ENCODE measurements around the gene PSENEN. TPM values are rescaled to one million over a fixed set of nuclear protein-coding genes. Genes with fewer than 3 reads are reported as not detected.
"Not testable (repeated sequence)": the region's sequence is repeated elsewhere in the genome, so short reads cannot be mapped to it uniquely, and the experiment has no call there.

PSENEN gene
- total RNA-seq, 1 donor from 2014 or later: 74.2 TPM

DNA sequence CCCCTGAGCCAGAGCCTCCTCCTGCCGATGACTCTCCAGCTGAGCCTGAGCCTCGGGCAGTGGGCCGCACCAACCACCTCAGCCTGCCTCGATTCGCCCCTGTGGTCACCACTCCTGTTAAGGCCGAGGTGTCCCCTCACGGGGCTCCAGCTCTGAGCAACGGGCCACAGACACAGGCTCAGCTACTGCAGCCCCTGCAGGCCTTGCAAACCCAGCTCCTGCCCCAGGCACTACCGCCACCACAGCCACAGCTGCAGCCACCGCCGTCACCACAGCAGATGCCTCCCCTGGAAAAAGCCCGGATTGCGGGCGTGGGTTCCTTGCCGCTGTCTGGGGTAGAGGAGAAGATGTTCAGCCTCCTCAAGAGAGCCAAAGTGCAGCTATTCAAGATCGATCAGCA, 24.1 kb upstream of the PSENEN start:
- Mint-ChIP-seq H3K36me3 (no peaks in the 10 kb centered on the region), H3K9me3 (no peaks in the 10 kb centered on the region), H3K4me1 (ENCODE audit: unreplicated experiment) (peaks cover 8% of the 10 kb centered on the region), H3K27me3 (no peaks in the 10 kb centered on the region), H3K27ac (no peak overlapping the region), H3K4me3 (no peak overlapping the region)
- no peak for TF ChIP-seq CTCF (conservative IDR thresholded peaks at IDR 0.05)
- DNase-seq (ENCODE audit: extremely low spot score, unreplicated experiment): no peak

GRCh38 chr19:35722461-35722860, 23.0 kb upstream of the PSENEN start:
- DNase-seq (ENCODE audit: extremely low spot score, unreplicated experiment): no peak
- no peak for TF ChIP-seq CTCF (conservative IDR thresholded peaks at IDR 0.05)
- no peaks in the 10 kb centered on the region for H3K36me3 Mint-ChIP-seq
- no peak overlapping the region for H3K27ac Mint-ChIP-seq
- no peaks in the 10 kb centered on the region for H3K27me3 Mint-ChIP-seq
- no peaks in the 10 kb centered on the region for H3K9me3 Mint-ChIP-seq
- H3K4me1 Mint-ChIP-seq (ENCODE audit: unreplicated experiment): peaks cover 4% of the 10 kb centered on the region
- no peak overlapping the region for H3K4me3 Mint-ChIP-seq

- no peaks in the 10 kb centered on the region for H3K9me3 Mint-ChIP-seq
- no peak for TF ChIP-seq CTCF (conservative IDR thresholded peaks at IDR 0.05)
- no peaks in the 10 kb centered on the region for H3K36me3 Mint-ChIP-seq
- peaks cover 4% of the 10 kb centered on the region for H3K4me1 Mint-ChIP-seq (ENCODE audit: unreplicated experiment)
- no peak overlapping the region for H3K27ac Mint-ChIP-seq
- no peaks in the 10 kb centered on the region for H3K27me3 Mint-ChIP-seq
- no peak overlapping the region for H3K4me3 Mint-ChIP-seq
- no peak for DNase-seq (ENCODE audit: extremely low spot score, unreplicated experiment)
Observed at GRCh38 chr19:35722897-35723296, 22.6 kb upstream of the PSENEN start.

- Mint-ChIP-seq H3K27ac (no peak overlapping the region), H3K4me3 (peak overlapping the region; percentile 31), H3K36me3 (no peaks in the 10 kb centered on the region), H3K9me3 (no peaks in the 10 kb centered on the region), H3K4me1 (ENCODE audit: unreplicated experiment) (peaks cover 4% of the 10 kb centered on the region), H3K27me3 (no peaks in the 10 kb centered on the region)
- no peak for DNase-seq (ENCODE audit: extremely low spot score, unreplicated experiment)
- TF ChIP-seq CTCF (conservative IDR thresholded peaks at IDR 0.05): no peak
Observed at GRCh38 chr19:35723671-35724070, 21.8 kb upstream of the PSENEN start.

GRCh38 chr19:35724132-35724531, 21.3 kb upstream of the PSENEN start:
- DNase-seq (ENCODE audit: extremely low spot score, unreplicated experiment); H3K27ac Mint-ChIP-seq; H3K4me3 Mint-ChIP-seq; H3K36me3 Mint-ChIP-seq; H3K27me3 Mint-ChIP-seq; H3K4me1 Mint-ChIP-seq (ENCODE audit: unreplicated experiment); H3K9me3 Mint-ChIP-seq: not testable (repeated sequence)

GRCh38 chr19:35724560-35724959, 20.9 kb upstream of the PSENEN start:
- DNase-seq (ENCODE audit: extremely low spot score, unreplicated experiment): no peak
- TF ChIP-seq CTCF (conservative IDR thresholded peaks at IDR 0.05): no peak
- no peaks in the 10 kb centered on the region for H3K27me3 Mint-ChIP-seq
- H3K27ac Mint-ChIP-seq: no peak overlapping the region
- no peaks in the 10 kb centered on the region for H3K9me3 Mint-ChIP-seq
- H3K4me1 Mint-ChIP-seq (ENCODE audit: unreplicated experiment): no peaks in the 10 kb centered on the region
- H3K36me3 Mint-ChIP-seq: no peaks in the 10 kb centered on the region
- no peak overlapping the region for H3K4me3 Mint-ChIP-seq
